ENCODE data around the gene WNT2B.

Gene WNT2B

DNA sequence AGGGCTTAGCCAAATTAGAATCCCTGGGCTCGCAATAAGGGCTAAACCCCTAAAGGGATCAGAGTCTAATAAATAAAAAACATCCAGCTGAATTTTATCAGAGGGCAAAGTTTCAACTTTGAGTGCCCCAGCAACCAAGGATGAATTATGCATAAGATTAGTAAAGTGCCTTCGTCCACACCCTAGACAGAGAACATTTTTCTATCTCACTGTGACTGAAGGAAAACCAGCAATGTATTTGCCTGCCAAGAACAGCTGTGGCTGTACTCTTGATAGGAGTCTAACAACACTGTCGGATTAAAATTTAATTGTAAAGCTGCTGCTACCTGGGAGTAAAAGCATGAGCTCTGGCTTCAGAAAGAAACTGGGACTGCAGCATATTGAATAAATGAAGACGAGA, 23.3 kb downstream of the WNT2B start:
- no peak for DNase-seq (ENCODE audit: low read depth)
- H3K4me3 ChIP-seq (ENCODE audit: low read depth, low read length) = no peak overlapping the region
- TF ChIP-seq, protein P1, sequence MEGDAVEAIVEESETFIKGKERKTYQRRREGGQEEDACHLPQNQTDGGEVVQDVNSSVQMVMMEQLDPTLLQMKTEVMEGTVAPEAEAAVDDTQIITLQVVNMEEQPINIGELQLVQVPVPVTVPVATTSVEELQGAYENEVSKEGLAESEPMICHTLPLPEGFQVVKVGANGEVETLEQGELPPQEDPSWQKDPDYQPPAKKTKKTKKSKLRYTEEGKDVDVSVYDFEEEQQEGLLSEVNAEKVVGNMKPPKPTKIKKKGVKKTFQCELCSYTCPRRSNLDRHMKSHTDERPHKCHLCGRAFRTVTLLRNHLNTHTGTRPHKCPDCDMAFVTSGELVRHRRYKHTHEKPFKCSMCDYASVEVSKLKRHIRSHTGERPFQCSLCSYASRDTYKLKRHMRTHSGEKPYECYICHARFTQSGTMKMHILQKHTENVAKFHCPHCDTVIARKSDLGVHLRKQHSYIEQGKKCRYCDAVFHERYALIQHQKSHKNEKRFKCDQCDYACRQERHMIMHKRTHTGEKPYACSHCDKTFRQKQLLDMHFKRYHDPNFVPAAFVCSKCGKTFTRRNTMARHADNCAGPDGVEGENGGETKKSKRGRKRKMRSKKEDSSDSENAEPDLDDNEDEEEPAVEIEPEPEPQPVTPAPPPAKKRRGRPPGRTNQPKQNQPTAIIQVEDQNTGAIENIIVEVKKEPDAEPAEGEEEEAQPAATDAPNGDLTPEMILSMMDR (conservative IDR thresholded peaks at IDR 0.05; ENCODE audit: low read depth, low read length) = no peak

DNA sequence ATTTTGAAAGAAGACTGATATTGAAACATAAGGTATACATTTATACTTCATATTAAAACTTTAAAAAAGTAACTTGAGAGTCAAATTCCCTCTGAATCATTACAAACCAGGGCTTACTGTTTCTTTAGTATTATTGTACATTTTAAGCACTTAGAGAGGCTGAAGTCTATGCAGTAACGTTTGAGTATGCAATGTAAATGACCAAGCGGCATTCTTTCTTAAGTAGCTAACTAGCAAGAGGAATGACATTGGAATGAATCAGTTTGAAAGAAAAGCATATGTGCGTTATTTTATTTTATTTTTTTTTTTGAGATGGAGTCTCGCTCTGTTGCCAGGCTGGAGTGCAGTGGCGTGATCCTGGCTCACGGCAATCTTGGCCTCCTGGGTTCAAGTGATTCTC, 24.3 kb downstream of the WNT2B start:
- peak; percentile 84 for DNase-seq (ENCODE audit: low read depth)
- H3K4me3 ChIP-seq (ENCODE audit: low read depth, low read length) = no peak overlapping the region
- TF ChIP-seq, protein P1 (conservative IDR thresholded peaks at IDR 0.05; ENCODE audit: low read depth, low read length) = no peak

DNA sequence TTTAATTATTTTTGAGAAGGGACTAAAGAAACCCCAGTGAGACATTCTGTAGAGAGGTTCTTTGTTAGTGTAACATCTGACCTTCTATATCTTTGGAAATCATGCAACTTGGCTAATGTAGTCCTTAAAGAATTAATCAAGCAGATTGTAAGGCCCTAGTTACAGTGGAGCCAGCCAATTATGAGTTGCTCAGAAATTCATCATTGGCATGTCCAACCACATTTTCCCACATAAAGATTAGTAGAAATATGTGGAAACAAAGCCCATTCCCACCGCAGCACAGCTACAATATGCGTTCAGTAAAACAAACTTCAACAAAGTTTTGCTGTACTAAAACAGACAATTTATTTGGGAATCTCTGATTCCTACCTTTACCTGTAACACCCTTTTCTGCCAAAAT, 27.8 kb downstream of the WNT2B start:
- H3K4me3 ChIP-seq (ENCODE audit: low read depth, low read length) = no peak overlapping the region
- TF ChIP-seq, protein P1 (conservative IDR thresholded peaks at IDR 0.05; ENCODE audit: low read depth, low read length) = no peak
- peak; percentile 71 for DNase-seq (ENCODE audit: low read depth)

DNA sequence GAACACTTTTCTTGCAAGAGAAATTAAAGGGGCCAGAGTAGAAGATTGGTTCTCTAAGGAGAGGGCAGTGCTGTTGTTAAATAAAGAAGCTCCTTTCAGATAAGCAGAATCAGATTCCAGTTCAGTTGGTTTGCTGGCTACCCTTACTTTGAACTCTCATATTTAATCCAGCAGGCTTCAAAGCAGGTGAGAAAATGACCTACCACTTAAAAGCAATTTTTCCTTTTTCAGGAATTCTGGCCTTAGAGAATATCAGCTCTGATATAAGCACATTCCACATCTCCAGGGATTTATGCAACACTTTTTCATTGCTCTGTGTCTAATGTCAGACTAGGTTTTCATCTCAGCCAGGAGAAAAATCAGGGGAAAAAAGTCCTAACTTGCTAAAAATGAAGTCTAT, 28.7 kb downstream of the WNT2B start:
- TF ChIP-seq, protein P1 (conservative IDR thresholded peaks at IDR 0.05; ENCODE audit: low read depth, low read length) = no peak
- DNase-seq (ENCODE audit: low read depth) = no peak
- H3K4me3 ChIP-seq (ENCODE audit: low read depth, low read length) = no peak overlapping the region

DNA sequence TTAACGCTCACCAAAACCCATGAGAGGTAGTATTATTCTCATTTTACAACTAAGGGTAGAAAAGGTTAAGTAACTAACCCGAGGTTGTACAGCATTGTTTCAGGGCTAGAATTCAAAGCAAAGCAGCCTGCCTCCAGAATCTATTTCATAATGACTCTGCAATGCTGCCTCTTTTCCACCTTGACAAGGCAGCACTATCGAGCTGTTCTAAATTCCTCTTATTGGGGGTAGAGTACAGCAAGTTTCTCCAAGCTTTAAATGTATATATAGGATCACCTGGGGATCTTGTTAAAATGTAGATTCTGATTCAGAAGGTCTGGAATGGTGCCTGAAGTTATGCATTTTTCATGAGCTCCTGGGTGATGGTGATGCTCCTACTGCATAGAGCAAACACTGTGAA, 30.1 kb downstream of the WNT2B start:
- no peak overlapping the region for H3K4me3 ChIP-seq (ENCODE audit: low read depth, low read length)
- TF ChIP-seq, protein P1 (conservative IDR thresholded peaks at IDR 0.05; ENCODE audit: low read depth, low read length) = no peak
- peak; percentile 54 for DNase-seq (ENCODE audit: low read depth)

DNA sequence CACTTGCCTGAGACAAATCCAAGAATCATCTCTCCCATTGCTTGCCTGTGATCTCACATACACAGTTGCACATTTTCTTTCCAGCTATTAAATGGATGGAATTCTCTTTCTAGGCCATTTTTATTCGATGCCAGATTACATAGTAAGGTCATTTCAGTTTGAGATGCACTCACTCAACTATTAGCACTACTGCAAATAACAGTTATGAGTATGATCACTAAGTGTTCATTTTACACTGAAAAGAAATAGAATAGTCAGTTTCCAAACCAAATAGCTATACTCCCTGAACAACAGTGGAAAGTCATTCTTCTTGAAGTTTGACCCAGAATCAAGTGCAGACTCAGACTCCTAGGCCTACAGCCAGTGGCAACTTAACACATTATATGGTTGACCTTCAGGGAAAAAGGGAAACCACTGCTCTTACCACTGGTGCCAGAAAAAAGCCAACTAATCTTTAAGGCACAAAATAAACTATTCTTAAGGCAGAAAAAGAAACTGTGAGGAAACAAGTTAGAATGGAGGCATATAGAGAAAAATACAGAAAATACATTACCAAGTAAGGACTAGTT, 31.5 kb downstream of the WNT2B start:
- TF ChIP-seq, protein P1 (conservative IDR thresholded peaks at IDR 0.05; ENCODE audit: low read depth, low read length) = no peak
- peak; percentile 58 for DNase-seq (ENCODE audit: low read depth)

DNA sequence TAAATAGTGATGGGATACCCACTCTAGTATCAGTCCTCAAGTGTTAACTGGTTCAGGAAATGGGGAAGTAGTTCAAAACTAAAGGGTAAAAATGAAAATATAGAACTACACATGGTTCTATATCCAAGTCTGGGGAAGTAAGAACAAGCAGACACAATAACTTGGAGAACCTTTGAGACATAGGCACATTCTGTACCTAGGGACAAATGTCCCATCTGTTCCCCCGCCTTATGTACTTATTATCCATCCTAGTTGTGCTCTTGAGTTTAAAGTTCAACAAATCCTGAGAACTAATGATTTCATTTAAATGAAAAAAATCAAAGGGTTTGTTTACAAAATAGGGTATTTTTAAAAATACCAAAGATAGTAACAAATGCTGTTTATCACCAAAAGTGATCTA, 32.5 kb downstream of the WNT2B start:
- no peak for DNase-seq (ENCODE audit: low read depth)
- TF ChIP-seq, protein P1 (conservative IDR thresholded peaks at IDR 0.05; ENCODE audit: low read depth, low read length) = no peak

More for the DNA sequence above, 31.5 kb downstream of the WNT2B start:
- no peak overlapping the region for H3K4me3 ChIP-seq (ENCODE audit: low read depth, low read length)

More for the DNA sequence above, 32.5 kb downstream of the WNT2B start:
- no peak overlapping the region for H3K4me3 ChIP-seq (ENCODE audit: low read depth, low read length)

Measured in choroid plexus epithelial cell (primary cell).